Spleen (tissue), 11 donors: ENCODE measurements around the gene SP8. TPM values are rescaled to one million over a fixed set of nuclear protein-coding genes. Genes with fewer than 3 reads are reported as not detected.
A peak's percentile ranks its signal among the peaks of the same experiment; 100 is the strongest.

Source experiments
- DNase-seq: peaks from one replicate; pipeline ENCODE4 v3.0.0-alpha.2; 2020
- H3K27ac ChIP-seq, 8 donors: fragments of 200-600 bp; sonication (generic) in 7 of 8; 1 replicate in 4 of 8; 2 replicates in 4 of 8; pipeline versions ENCODE4 v1.5.0 to v1.8.0; 2016 to 2021; ENCODE audit warnings: inconsistent platforms in 4 of 8, mild to moderate bottlenecking in 4 of 8, moderate library complexity in 1 of 8
- H3K27me3 ChIP-seq, 7 donors: fragments of 200-600 bp; sonication (generic) in 6 of 7; replicated peaks in 1 of 7; 1 replicate in 4 of 7; 2 replicates in 3 of 7; pipeline versions ENCODE4 v1.5.0 to v1.8.0; 2016 to 2021; ENCODE audit warnings: inconsistent platforms in 3 of 7, mild to moderate bottlenecking in 1 of 7
- H3K36me3 ChIP-seq, 6 donors: fragments of 200-600 bp; sonication (generic) in 5 of 6; 1 replicate in 4 of 6; 2 replicates in 2 of 6; pipeline versions ENCODE4 v1.5.0 to v1.8.0; 2016 to 2021; ENCODE audit warnings: inconsistent platforms in 2 of 6
- H3K4me1 ChIP-seq, 6 donors: fragments of 200-600 bp; sonication (generic) in 5 of 6; 1 replicate in 3 of 6; 2 replicates in 3 of 6; pipeline versions ENCODE4 v1.5.0 to v1.8.0; 2016 to 2021; ENCODE audit warnings: inconsistent platforms in 3 of 6
- H3K4me3 ChIP-seq, 8 donors: fragments of 200-600 bp; sonication (generic) in 7 of 8; 1 replicate in 4 of 8; 2 replicates in 4 of 8; pipeline versions ENCODE4 v1.5.0 to v1.8.0; 2016 to 2021; ENCODE audit warnings: inconsistent platforms in 4 of 8, mild to moderate bottlenecking in 4 of 8, moderate library complexity in 2 of 8
- H3K9me3 ChIP-seq, 8 donors: fragments of 200-600 bp; sonication (generic) in 7 of 8; 1 replicate in 4 of 8; 2 replicates in 4 of 8; pipeline versions ENCODE4 v1.5.0 to v1.8.0; 2016 to 2021; ENCODE audit warnings: inconsistent platforms in 4 of 8
- CTCF ChIP-seq, 11 experiments: fragments of 200-600 bp in 7 of 11; fragments of 450-650 bp in 4 of 11; sonication (generic) in 4 of 11; IDR thresholded peaks in 8 of 11; conservative IDR thresholded peaks in 3 of 11; 1 replicate in 7 of 11; 2 replicates in 4 of 11; pipeline versions ENCODE4 v1.4.0 to v1.8.0; 2016 to 2021; ENCODE audit warnings: antibody characterized with exemption in 11 of 11, inconsistent platforms in 4 of 11, mild to moderate bottlenecking in 1 of 11
- POLR2A ChIP-seq, 3 donors: fragments of 450-650 bp; IDR thresholded peaks; one replicate each; pipeline ENCODE4 v1.5.1; 2017; ENCODE audit warnings: antibody characterized with exemption in 3 of 3, mild to moderate bottlenecking in 1 of 3
- POLR2AphosphoS5 ChIP-seq, 3 donors: sonication (generic); formaldehyde crosslinking; IDR thresholded peaks; one replicate each; pipeline ENCODE4 v1.5.1; 2017; ENCODE audit warnings: antibody characterized with exemption in 3 of 3
- WGBS, 5 donors: extraction: QIAGEN DNeasy Blood & Tissue Kit in 3 of 5; methylation state at CpG; one replicate each; pipeline versions ENCODE4 v1.1.5 to v1.1.7; 2013 to 2018; 5-methylcytosine and 5-hydroxymethylcytosine counted together
- intact Hi-C: fragments of 100-400 bp; cut with DNase I; formaldehyde crosslinking; loops from one replicate; pipeline ENCODE4 v1.15.0; 2023; ENCODE audit warnings: low total_unique reads
- polyA plus RNA-seq, 3 donors: library from polyadenylated mRNA; stranded (reverse); fragments of 200-250 nt; gene quantifications; one replicate each; pipeline ENCODE4 v1.2.1, GENCODE V29; 2013
- total RNA-seq, 7 donors: library from RNA; depleted of rRNA in 3 of 7; stranded (reverse); fragments of >200 nt in 3 of 7; fragmentation: NEBNext Ultra II Directional in 4 of 7; extraction: Animal tissue kit (Norgen Biotek cat#: 25700) in 4 of 7; gene quantifications; one replicate each; pipeline versions ENCODE4 v1.1.0 to v1.2.1, GENCODE V29; 2016 to 2021
- donor health status: healthy with polysubstance abuse.
- donor health status: DM: no; HTN: no; CAD: no; lungs with moderate emphysema.
- donor health status: DM: no; HTN: no; CAD: no.
- donor health status: Bipolar disorder and iron deficiency.
- donor health status: healthy.
- donor health status: DM: no; HTN: no; CAD: no.
- donor health status: DM: yes; HTN: yes; CAD: no.

The SP8 gene
- total and polyA plus RNA-seq, 10 donors, result not detected

GRCh38 chr7:20785157-20786048 lies 1.3 kb downstream of the SP8 start:
- Histone ChIP-seq H3K27me3 (peaks cover 17 to 100% (median 99%) of the 10 kb centered on the region in 7 donors), H3K4me3 (peak overlapping the region in 6 of 8 donors; percentile 13 to 59 (median 20)), H3K9me3 (peaks cover 0 to 18% (median 0%) of the 10 kb centered on the region in 8 donors), H3K27ac (no peak overlapping the region), H3K4me1 (peaks cover 7 to 43% (median 36%) of the 10 kb centered on the region in 6 donors), H3K36me3 (no peaks in the 10 kb centered on the region)
- TF ChIP-seq POLR2A (IDR thresholded peaks at IDR 0.05) (no peak), POLR2AphosphoS5 (IDR thresholded peaks at IDR 0.05) (no peak), CTCF (IDR thresholded peaks at IDR 0.05 in 8 of 11, conservative IDR thresholded peaks at IDR 0.05 in 3 of 11) (no peak)
- WGBS, 5 donors, result 3 to 10% (median 4%) methylated on average over 43 to 89 of the region's 89 CpGs
- intact Hi-C loops, result no loop called here
- DNase-seq, result no peak

- WGBS, 5 donors, result 3 to 13% (median 4%) methylated on average over 38 to 93 of the region's 93 CpGs
These were observed 2.1 kb downstream of the SP8 start for GRCh38 chr7:20784388-20785156.

GRCh38 chr7:20783700-20784387 lies 2.8 kb downstream of the SP8 start:
- DNase-seq, result no peak

More at GRCh38 chr7:20784388-20785156, 2.1 kb downstream of the SP8 start:
- Histone ChIP-seq H3K4me1 (peaks cover 7 to 43% (median 36%) of the 10 kb centered on the region in 6 donors), H3K36me3 (no peaks in the 10 kb centered on the region), H3K27ac (no peak overlapping the region), H3K9me3 (peaks cover 0 to 18% (median 0%) of the 10 kb centered on the region in 8 donors), H3K4me3 (peak overlapping the region in 7 of 8 donors; percentile 13 to 59 (median 22)), H3K27me3 (peaks cover 11 to 100% (median 99%) of the 10 kb centered on the region in 7 donors)
- intact Hi-C loops, result no loop called here
- TF ChIP-seq CTCF (IDR thresholded peaks at IDR 0.05 in 8 of 11, conservative IDR thresholded peaks at IDR 0.05 in 3 of 11), result no peak
- TF ChIP-seq POLR2A (IDR thresholded peaks at IDR 0.05), result no peak
- TF ChIP-seq POLR2AphosphoS5 (IDR thresholded peaks at IDR 0.05), result no peak
- no peak for DNase-seq

More at GRCh38 chr7:20783700-20784387, 2.8 kb downstream of the SP8 start:
- Histone ChIP-seq H3K4me3 (peak overlapping the region in 6 of 8 donors; percentile 13 to 59 (median 22)), H3K27me3 (peaks cover 9 to 100% (median 99%) of the 10 kb centered on the region in 7 donors), H3K9me3 (peaks cover 0 to 18% (median 0%) of the 10 kb centered on the region in 8 donors), H3K27ac (no peak overlapping the region), H3K4me1 (peaks cover 7 to 43% (median 36%) of the 10 kb centered on the region in 6 donors), H3K36me3 (no peaks in the 10 kb centered on the region)
- 1 to 10% (median 5%) methylated on average over 34 to 49 of the region's 49 CpGs for WGBS, 5 donors
- TF ChIP-seq POLR2A (IDR thresholded peaks at IDR 0.05) (no peak), POLR2AphosphoS5 (IDR thresholded peaks at IDR 0.05) (peak in 1 of 3 donors; percentile 43), CTCF (IDR thresholded peaks at IDR 0.05 in 8 of 11, conservative IDR thresholded peaks at IDR 0.05 in 3 of 11) (no peak)
- intact Hi-C loops, result no loop called here
